ENCODE measurements around the gene ZBED2. TPM values are rescaled to one million over a fixed set of nuclear protein-coding genes. Genes with fewer than 3 reads are reported as not detected.

The ZBED2 gene
- total and polyA plus RNA-seq, 8 donors = 1.5 TPM; not detected in 7

GRCh38 chr3:111547631-111548030 lies 47.5 kb downstream of the ZBED2 start:
- peak in 1 of 2 donors; percentile 55 for DNase-seq
- H3K4me3 ChIP-seq = no peak overlapping the region
- WGBS, 5 donors = 70 to 82% (median 72%) methylated on average over 4 of the region's 4 CpGs
- no peak for TF ChIP-seq POLR2A (IDR thresholded peaks at IDR 0.05)
- no peak for TF ChIP-seq EP300 (IDR thresholded peaks at IDR 0.05)
- no peak for TF ChIP-seq CTCF (IDR thresholded peaks at IDR 0.05)
- TF ChIP-seq POLR2AphosphoS5 (IDR thresholded peaks at IDR 0.05) = no peak
- H3K4me1 ChIP-seq = no peaks in the 10 kb centered on the region
- no peaks in the 10 kb centered on the region for H3K27me3 ChIP-seq
- H3K9me3 ChIP-seq = no peaks in the 10 kb centered on the region
- H3K36me3 ChIP-seq = no peaks in the 10 kb centered on the region
- intact Hi-C loops (cut with DNase I; ENCODE audit: low total_unique reads) = no loop called here
- H3K27ac ChIP-seq = peak overlapping the region in 1 of 5 donors; percentile 39

- Histone ChIP-seq H3K36me3 (no peaks in the 10 kb centered on the region), H3K27me3 (no peaks in the 10 kb centered on the region), H3K9me3 (no peaks in the 10 kb centered on the region), H3K27ac (no peak overlapping the region), H3K4me3 (no peak overlapping the region), H3K4me1 (no peaks in the 10 kb centered on the region)
- no peak for TF ChIP-seq POLR2AphosphoS5 (IDR thresholded peaks at IDR 0.05)
- TF ChIP-seq CTCF (IDR thresholded peaks at IDR 0.05) = no peak
- no peak for TF ChIP-seq EP300 (IDR thresholded peaks at IDR 0.05)
- no peak for TF ChIP-seq POLR2A (IDR thresholded peaks at IDR 0.05)
- intact Hi-C loops (cut with DNase I; ENCODE audit: low total_unique reads) = no loop called here
- 22 to 44% (median 30%) methylated on average over 2 of the region's 2 CpGs for WGBS, 5 donors
- DNase-seq = no peak
Observed at GRCh38 chr3:111545349-111545748, 49.8 kb downstream of the ZBED2 start.

Other genes with a start within 250 kb of the ZBED2 start
- 10 to 100 TPM in 1 of 5 donors, 1 to 10 TPM in 4; 5.7 to 57.2 (median 6.2) TPM for gene CD96, start 53.1 kb downstream of the ZBED2 start, total RNA-seq
- gene CD96, start 53.1 kb downstream of the ZBED2 start, polyA plus RNA-seq = 1 to 10 TPM in 2 of 3 donors, under 1 TPM in 1; 0.19 to 3.2 (median 1.6) TPM
- 1 to 10 TPM in 3 of 5 donors, under 1 TPM in 2; under 0.01 to 5.5 (median 1.2) TPM for gene PLCXD2, start 79.3 kb upstream of the ZBED2 start, total RNA-seq
- gene PLCXD2, start 79.3 kb upstream of the ZBED2 start, polyA plus RNA-seq = 10 to 100 TPM; 14.6 to 50.4 (median 43.3) TPM

All from stomach (tissue), 9 donors.